Measurements from ENCODE around the gene CDC26. TPM values are rescaled to one million over a fixed set of nuclear protein-coding genes. Genes with fewer than 3 reads are reported as not detected.
"Not testable (repeated sequence)": the region's sequence is repeated elsewhere in the genome, so short reads cannot be mapped to it uniquely, and the experiment has no call there.

The CDC26 gene
- total RNA-seq, 1 experiment from 2014 or later, result 63.4 TPM

DNA sequence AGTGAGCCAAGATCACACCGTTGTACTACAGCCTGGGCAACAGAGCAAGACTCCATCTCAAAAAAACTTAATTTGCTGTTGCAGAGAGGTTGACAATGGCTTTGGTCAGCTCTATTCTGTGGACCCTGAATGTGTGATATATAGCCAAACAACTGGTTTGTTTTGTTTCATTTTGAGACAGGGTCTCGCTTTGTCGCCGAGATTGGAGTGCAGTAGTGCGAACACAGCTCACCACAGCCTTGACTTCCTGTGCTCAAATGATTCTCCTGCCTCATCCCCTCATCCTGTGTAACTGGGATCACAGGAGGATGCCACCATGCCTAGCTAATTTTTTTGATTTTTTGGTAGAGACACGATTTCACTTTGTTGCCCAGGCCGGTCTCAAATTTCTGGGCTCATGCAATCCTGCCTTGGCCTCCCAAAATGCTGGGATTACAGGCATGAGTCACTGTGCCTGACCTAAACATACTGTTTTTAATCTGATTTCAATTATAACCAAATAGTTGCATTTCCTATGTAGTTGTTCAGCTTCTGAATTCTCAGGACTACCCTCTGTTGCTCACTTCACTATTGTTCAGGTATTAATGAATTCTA, 18.0 kb upstream of the CDC26 start:
- DNase-seq (ENCODE audit: low spot score), result no peak

DNA sequence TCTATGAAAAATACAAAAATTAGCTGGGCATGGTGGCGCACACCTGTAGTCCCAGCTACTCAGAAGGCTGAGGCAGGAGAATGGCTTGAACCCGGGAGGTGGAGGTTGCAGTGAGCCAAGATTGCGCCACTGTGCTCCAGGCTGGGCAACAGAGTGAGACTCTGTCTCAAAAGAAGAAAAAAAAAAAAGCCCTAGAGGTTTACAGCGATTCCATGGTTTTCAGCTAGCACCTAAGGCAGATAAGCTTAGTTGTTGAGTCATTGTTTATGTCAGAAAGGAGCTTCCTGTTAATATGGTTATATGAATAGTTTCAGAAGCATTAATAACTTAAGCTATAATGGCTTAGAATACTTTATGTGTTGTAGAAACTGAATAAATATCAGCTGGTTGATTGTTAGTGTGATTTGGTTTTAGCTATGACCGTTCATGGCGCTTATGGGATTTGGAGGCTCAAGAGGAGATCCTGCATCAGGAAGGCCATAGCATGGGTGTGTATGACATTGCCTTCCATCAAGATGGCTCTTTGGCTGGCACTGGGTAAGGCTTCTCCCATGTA, 14.8 kb upstream of the CDC26 start:
- no peak for DNase-seq (ENCODE audit: low spot score)

DNA sequence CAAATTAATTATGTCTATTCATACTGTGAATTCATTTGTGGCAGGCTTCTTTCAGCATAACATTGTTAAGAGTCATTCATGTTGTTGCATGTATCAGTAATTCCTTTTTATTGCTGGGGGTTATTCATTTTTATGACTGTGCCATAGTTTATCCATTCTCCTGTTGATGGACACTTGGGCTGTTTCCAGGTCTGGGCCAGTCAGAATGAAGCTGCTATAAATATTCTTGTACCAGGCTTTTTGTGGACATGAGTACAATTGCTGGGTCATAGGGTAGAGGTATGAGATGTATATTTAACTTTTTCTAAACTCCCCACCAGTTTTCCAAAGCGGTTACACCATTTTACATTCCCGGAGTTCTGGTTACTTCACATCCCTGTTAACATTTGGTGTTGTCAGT, 13.7 kb upstream of the CDC26 start:
- no peak for DNase-seq (ENCODE audit: low spot score)

DNA sequence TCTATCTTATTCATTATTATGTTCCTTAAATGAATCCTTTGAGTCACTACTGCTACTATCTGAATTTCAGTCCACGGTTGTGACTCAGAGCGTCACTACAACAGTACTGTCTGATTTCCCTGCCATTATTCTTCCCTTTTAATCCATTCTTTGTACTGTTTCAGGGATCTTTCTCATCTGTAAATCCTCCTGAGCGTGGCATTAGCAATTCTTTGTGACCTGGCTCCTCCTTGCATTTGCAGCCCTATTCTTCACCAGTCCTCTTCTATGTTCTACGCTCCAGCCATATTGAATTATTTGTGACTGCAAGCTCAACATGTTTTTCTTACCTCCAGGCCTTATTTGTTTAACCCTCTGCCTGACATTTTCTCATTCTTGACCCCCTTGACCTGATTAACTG, 6.0 kb upstream of the CDC26 start:
- DNase-seq (ENCODE audit: low spot score), result no peak

DNA sequence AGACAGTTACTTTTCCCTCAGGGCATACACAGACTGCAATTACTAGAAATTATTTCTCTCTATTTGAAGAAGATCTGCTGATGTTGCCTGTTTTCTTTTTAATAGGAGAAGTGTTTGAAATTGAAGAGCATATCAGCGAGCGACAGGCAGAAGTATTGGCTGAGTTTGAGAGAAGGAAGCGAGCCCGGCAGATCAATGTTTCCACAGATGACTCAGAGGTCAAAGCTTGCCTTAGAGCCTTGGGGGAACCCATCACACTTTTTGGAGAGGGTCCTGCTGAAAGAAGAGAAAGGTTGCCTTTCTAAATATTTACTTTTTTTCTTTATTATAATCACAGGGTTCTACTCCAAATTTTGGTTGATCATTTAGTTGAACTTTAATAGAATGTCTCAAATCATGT, 3.5 kb upstream of the CDC26 start:
- no peak for DNase-seq (ENCODE audit: low spot score)

DNA sequence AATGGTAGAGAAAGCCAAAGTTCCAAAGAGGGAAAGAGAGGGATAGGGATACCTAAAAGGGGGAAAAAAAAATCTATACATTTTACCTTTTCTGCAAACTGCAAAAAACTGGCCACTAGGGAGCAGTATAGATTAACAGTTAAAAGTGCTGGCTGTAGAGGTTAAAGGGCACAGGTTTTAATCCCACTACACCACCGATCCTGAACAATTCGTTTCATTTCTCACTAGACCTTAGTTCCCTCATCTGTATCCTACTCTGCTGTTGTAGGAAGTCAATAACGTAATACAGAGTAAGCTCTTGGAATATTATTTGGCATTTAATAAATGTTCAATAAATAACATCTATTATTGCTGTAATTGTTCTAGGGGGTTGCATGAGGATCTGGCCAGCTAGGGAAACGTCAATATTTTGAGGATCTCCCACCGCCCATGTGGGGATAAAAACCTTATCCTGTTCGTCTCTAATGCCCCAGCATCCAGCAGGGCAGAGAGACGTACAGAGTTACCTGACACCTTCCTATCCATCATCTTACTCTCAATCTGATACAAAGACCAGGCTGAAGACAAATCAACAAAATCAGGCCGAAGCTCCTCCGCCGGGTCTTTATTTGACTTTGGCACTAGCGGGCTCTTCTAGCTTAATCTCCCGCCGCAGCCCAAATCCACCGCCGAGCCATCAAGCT, 757 bp downstream of the CDC26 start:
- DNase-seq (ENCODE audit: low spot score), result peak; percentile 44

DNA sequence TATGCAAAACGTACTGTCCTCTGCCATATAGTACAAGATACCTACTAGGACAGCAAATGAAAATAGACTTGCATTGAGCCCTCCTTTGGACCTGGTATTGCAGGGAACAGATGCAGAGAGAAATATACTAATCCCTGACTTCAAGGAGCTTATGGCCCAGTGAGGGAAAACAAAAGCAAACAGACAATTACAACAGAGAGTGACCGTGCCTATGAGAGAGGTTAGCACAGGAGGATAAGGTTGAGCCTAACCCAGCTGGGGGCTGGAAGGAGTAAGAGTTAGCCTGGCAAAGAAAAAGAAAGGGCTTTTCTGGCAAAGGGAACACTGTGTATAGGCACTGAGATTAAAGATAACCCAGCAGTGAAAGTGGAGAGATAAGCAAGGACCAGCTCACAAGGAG, 5.5 kb downstream of the CDC26 start:
- DNase-seq (ENCODE audit: low spot score), result no peak

DNA sequence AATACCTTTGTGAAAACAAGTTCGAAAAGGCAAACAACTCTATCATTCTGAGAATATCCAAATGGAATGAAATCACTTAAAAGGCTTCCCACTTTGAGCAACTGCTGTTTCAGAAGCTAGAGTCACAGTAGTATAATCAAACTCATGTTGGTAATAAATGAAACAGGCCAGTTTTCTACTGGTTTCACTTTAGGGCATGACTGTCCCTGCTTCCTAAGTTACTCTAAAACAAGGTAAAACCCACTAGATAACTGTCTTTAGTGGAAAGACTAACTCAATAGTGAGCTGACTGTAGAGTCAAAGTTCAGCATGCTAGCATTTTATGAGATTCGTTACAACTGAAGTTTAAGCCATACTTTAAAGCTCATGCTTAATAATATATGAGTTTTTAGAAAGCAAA, 6.0 kb downstream of the CDC26 start:
- DNase-seq (ENCODE audit: low spot score), result no peak

DNA sequence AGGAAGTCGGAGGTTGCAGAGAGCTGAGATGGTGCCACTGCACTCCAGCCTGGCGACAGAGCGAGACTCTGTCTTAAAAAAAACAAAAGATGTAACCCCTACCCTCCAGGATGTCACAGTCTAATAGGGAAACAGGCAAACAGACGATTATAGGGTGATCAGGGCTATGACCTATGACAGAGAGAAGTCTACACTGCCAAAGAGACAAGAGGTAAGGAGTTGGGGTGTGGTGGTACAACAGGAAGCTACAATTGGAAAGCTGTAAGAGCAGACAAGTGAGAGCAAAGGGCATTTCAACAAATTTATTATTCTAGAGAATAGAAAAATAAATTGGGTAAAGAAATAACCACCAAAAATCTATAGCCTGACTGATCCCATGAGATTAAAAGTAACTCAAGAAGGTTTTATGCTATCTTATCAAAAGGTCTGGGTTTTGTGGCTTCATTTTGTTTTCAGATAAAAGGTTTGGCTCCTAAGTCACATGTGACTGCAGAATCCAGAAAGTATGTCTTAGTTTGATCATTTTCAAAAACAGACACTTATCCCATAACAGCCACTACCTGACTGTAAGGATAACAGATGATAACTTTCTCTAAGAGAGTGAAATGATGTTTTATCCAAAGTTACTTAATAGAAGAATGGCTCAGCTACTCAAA, 7.3 kb downstream of the CDC26 start:
- no peak for DNase-seq (ENCODE audit: low spot score)

DNA sequence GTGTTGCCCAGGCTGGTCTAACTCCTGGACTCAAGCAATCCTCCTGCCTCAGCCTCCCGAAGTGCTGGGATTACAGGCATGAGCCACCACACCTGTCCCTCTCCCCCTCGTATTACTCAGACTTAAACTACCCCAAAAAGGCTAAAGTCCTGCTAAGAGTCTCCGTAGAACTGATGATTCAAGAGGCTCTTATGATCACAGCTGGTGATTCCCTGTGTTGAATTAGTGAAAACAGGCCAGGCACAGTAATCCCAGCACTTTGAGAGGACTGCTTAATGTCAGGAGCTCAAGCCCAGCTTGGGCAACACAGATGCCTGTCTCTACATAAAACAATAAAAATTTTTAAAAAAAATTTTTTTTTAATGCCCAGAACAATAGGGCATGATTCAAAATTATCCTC, 9.2 kb downstream of the CDC26 start:
- DNase-seq (ENCODE audit: low spot score), result no peak

DNA sequence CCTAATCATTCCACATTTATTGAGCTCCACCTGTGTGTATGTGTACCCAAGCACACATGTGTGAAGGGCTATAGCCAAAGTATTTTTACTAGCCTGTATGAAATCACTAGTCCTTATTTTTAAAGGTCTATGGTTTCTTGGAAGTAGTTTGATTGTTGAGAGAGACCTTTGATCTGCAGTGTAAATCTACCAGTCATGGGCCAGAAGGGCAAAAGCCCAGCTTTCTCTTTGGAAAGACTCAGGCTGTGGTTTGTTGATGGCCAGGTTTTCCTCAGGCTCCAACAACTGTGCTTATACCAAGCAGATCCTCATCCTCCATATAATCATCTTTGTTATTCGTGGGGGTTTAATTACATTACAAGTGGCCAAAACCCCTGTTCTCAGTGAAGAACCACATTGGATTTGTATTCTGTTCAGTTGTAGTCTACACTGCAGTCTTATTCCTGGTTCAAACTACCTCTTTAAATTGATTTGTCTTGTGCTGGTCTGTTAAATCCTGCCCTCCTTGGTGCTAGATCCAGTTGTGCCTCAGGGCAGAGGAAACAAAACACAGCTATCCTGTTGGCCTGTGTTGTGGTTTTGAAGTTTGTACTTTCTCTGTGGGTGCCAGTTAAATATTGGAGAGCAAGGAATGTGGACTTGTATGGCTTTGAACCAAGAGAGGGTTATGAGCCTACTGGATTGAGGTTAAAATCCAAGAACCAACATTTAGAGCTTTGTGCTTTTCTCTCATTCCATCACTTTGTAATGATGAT, 13.3 kb downstream of the CDC26 start:
- no peak for DNase-seq (ENCODE audit: low spot score)

DNA sequence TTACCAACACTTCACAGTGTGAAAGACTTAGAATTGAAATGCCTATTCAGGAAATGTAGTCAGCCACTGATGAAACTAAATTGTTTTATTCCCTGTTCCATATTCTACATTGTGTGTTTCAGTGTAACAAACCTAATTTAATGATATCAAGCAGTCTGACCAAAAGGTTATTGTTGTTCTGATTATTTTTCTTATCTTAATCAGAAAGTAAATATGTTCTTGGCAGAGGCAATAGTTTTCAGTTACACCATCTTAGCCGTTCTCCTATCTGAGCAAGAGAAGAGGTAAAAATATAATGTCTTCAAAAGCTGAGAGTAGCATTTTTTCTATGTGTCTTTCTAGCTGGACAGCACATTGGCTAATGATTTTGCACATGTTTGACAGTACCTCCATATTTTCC, 17.1 kb downstream of the CDC26 start:
- DNase-seq (ENCODE audit: low spot score), result no peak

DNA sequence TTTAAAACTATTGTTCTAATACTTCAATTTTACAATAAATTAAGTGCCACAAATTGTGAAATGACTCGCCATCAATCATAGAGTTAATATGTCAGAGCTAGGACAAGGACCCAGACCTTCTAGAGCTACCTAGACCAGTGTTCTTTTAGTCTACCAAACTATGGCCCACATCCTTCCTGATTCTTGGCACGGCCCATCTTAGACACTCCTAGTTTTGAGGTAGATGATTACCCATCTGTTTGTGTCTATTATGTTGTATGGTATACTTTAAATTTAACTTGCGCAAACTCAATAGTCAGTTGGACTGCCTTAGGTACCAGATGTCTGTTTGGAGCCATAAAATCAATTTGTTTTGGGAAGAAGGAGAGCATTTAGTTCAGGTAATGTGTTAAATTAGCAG, 17.5 kb downstream of the CDC26 start:
- DNase-seq (ENCODE audit: low spot score), result no peak

DNA sequence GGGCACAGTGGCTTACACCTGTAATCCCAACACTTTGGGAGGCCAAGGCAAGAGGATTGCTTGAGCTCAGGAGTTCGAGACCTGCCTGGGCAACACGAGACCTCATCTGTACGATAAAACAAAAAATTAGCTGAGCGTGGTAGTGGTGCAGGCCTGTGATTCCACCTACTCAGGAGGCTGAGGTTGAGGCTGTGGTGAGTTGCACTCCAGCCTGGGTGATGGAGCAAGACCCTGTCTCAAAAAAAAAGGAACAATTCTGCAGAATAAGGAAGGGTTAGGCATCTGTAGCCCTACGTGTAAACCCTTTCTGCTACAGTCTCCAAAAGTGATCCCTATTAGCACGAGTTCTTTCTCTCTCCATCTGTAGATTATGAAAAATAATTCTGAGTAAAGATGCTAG, 19.9 kb downstream of the CDC26 start:
- DNase-seq (ENCODE audit: low spot score), result no peak

DNA sequence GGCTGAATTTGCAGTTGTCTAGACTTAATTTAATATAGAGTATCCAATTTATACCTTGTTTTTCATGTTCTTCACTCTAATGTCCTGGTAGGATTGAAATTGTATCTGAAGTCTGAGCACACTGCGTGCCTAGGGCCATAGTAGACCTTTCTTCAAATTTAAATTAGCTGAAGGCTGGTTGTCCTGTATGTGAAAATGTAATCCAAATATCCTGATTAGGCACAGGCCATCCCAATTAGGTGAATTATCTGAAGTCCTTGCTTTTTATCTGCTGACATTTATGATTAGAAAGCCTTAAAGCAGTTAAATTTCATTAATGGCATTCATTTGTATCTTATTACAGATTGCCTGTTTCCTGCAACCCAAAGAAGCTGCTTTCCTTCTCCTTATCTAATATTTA, 20.4 kb downstream of the CDC26 start:
- DNase-seq (ENCODE audit: low spot score), result no peak

DNA sequence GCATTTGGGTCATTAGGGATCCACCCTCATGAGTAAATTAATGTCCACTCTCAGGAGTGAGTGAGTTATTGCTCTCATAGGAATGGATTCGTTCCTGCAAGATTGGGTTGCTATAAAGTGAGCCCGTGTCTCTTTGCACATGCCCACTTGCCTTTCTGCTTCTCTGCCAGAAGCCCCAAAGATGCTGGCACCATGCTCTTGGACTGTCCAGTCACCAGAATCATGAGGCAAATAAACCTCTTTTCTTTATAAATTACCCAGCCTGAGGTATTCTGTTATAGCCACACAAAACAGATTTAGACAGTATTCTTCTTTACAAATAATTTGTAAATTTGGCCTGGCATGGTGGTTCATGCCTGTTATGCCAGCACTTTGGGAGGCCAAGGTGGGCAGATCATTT, 24.6 kb downstream of the CDC26 start:
- no peak for DNase-seq (ENCODE audit: low spot score)

DNA sequence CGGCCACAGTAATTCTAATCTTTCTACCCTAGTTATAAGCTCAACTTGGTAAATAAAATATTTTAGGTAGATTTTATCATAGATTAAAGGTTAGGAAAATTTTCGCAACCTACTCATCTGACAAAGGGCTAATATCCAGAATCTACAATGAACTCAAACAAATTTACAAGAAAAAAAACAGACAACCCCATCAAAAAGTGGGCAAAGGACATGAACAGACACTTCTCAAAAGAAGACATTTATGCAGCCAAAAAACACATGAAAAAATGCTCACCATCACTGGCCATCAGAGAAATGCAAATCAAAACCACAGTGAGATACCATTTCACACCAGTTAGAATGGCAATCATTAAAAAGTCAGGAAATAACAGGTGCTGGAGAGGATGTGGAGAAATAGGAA, 25.7 kb downstream of the CDC26 start:
- not testable (repeated sequence) for DNase-seq (ENCODE audit: low spot score)

DNA sequence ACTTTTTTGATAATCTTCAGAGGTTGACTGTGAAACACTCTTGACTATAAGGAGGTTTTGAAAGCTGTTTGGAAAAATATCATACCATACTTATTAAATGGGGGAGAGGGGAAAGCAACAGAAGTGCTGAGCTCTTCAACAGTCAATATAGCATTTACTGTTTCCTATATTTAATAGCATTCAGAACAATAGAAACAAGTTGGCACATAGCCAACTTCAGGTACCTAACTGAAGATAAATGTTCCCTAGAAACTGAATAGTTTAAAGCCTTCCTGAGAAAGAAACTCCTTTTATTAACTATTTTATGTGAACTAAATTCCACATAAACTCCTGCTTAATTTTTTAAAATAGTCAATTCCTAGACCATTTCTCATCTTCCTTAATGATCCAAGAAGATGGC, 27.7 kb downstream of the CDC26 start:
- no peak for DNase-seq (ENCODE audit: low spot score)

DNA sequence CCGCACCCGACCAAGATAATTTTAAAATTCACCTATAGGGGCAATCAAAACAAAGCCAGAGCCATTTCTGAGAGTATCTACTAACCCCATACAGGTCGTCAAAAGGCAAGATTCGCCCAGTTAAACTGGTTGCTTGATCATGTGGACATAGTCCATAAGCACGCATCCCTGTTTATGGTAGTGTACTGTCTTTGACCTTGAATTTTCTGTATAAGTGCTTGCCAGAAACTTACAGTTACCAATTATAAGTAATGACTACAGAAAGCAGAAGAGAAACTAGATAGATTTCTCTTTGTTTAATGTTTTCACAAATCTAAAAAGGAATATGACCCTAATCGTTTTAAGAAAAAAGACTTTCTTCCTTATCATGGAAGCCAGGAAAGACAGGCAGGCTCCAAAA, 28.4 kb downstream of the CDC26 start:
- DNase-seq (ENCODE audit: low spot score), result no peak

DNA sequence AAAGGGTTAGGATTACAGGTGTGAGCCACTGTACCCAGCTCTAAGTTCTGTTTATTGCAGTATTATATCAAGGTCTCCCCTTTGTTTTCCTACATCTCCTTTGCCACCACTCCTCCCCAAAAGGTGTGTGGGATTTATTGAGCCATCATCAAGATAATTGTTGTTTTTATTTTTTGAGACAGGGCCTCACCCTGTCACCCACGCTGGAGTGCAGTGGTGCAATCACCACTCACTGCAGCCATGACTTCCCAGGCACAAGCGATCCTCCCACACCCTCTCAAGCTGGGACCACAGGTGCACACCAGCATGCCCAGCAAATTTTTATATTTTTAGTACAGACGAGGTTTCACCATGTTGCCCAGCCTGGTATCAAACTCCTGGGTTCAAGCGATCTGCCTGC, 29.5 kb downstream of the CDC26 start:
- no peak for DNase-seq (ENCODE audit: low spot score)

DNA sequence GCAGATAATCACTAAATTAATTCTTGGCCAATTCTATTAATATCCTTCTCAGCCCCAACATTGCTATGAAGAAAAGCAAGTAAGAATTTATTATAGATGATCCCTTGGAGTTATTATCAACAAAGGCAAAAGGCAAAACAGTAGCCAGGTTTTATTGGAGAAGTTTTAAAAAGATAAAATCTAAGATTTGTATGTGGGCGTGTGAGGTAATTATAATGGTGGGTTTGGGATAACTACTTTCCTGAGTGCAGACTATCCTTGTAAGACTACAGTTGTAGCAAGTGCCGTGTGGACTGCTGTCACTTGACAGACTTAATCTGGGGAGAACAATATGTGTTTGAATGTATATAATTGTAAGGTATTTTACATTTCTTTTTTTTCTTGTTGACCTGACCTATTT, 30.8 kb downstream of the CDC26 start:
- DNase-seq (ENCODE audit: low spot score), result no peak

DNA sequence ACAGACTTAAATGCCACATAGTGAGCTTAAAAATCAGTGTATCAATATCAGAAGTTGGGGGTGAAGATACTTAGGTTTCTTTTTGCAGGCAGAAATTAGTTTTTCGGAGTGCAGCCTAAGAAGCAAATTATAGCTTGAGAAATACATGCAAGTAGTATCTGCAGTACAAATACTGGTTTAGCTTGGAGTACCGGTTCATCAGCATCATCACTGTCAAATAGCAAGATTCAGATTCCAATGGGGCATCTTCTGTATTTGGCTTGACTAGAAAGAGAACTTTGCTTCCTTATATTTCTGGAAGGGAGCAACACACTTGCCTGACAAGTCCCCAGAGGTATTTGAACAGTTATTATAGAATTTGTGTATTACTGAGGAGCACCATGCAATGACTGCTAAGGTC, 34.2 kb downstream of the CDC26 start:
- DNase-seq (ENCODE audit: low spot score), result no peak

DNA sequence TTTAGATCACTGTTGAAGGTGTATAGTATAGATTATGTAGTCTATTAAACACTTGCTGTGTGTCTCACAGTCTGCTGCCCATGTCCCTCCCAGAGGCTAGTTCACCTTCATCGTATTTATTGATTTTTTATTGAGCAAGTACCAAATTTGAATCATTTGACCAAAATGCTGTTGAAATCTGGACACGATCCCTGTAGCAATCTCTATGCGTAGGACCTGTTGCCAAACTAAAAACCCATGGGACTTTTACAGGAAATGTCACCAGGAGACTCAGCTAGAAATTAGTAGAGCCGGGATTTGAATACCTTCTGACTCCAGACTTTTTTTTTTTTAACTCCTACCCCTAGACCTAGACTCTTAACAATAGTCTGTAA, 36.5 kb downstream of the CDC26 start:
- DNase-seq (ENCODE audit: low spot score), result no peak

Data from A172 (cell line).